HG03342 (cell line): ENCODE measurements around the gene MYMX.

Source experiments
- ATAC-seq: cut with Tn5 transposase; IDR thresholded peaks from one replicate; pipeline ENCODE4 v1.9.1; 2021; ENCODE audit warnings: mild to moderate bottlenecking, moderate library complexity; ENCODE audit not compliant: unreplicated experiment

The MYMX gene

DNA sequence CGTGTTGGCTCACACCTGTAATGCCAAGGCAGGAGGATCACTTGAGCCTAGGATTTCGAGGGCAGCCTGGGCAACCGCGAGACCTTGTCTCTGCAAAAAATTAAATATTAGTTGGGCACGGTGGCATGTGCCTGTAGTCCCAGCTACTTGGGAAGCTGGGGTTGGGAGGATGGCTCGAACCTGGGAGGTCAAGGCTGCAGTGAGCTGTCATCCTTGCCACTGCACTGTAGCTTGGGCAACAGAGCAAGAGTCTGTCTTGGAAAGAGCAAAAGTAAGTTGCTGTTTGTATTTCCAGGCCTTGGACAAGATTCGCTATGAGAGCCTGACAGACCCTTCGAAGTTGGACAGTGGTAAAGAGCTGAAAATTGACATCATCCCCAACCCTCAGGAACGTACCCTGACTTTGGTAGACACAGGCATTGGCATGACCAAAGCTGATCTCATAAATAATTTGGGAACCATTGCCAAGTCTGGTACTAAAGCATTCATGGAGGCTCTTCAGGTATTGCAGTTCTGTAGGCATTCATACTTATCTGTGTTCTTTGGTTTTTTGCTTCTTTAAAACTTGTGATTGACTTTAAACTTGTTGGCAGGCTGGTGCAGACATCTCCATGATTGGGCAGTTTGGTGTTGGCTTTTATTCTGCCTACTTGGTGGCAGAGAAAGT lies 32.5 kb downstream of the MYMX start:
- ATAC-seq = no peak

DNA sequence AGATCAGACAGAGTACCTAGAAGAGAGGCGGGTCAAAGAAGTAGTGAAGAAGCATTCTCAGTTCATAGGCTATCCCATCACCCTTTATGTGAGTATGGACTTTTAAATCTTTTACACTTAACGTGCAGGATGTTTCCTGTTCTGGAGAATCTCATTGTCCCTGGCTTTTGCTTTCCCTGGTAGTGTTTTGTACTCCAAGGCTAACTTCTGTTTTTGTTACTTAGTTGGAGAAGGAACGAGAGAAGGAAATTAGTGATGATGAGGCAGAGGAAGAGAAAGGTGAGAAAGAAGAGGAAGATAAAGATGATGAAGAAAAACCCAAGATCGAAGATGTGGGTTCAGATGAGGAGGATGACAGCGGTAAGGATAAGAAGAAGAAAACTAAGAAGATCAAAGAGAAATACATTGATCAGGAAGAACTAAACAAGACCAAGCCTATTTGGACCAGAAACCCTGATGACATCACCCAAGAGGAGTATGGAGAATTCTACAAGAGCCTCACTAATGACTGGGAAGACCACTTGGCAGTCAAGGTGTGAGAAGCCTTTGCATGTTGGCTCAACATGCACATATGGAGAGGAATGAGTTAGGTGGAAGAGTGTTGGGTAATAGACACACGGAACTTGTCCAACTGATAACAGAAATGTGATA lies 33.5 kb downstream of the MYMX start:
- ATAC-seq = no peak

DNA sequence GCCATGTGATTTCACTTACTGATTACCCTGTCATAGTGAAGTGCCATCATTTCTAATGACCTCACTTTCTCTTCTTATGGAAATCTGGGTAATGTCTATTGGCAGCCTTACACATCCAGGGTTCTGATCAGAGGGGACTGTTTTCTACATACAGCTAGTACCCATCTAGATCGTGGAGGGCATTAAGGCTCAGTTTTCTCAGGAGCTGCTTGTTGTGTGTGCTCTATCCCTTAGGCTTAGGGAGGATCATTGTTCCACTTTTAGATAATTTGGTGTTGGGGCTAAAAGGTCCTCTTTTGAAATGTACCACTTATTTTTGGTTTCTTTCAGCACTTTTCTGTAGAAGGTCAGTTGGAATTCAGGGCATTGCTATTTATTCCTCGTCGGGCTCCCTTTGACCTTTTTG lies 34.0 kb downstream of the MYMX start:
- ATAC-seq = no peak

DNA sequence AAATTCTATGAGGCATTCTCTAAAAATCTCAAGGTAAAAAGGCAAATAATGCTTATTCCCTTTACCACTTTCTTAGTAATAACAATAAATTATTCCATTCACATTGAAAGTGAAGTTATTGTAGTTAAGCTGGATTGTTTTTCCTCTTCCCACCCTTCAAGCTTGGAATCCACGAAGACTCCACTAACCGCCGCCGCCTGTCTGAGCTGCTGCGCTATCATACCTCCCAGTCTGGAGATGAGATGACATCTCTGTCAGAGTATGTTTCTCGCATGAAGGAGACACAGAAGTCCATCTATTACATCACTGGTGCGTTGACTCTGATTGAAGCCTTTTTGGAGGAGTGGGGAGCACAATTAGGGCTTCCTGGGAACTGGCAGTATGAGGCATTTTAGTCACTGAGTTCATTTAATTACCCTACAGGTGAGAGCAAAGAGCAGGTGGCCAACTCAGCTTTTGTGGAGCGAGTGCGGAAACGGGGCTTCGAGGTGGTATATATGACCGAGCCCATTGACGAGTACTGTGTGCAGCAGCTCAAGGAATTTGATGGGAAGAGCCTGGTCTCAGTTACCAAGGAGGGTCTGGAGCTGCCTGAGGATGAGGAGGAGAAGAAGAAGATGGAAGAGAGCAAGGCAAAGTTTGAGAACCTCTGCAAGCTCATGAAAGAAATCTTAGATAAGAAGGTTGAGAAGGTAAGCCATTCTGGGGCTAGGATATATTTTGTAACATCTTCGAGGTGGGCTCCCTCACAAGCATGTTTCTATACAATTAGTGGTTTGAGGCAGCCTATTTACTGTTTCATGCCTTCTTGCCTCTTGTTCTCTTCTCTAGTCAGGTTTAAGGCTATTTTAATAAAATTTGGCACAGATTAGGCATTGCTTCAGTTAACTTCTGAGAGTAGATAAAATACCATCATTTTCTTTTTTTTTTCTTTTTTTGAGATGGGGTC lies 35.1 kb downstream of the MYMX start:
- no peak for ATAC-seq

DNA sequence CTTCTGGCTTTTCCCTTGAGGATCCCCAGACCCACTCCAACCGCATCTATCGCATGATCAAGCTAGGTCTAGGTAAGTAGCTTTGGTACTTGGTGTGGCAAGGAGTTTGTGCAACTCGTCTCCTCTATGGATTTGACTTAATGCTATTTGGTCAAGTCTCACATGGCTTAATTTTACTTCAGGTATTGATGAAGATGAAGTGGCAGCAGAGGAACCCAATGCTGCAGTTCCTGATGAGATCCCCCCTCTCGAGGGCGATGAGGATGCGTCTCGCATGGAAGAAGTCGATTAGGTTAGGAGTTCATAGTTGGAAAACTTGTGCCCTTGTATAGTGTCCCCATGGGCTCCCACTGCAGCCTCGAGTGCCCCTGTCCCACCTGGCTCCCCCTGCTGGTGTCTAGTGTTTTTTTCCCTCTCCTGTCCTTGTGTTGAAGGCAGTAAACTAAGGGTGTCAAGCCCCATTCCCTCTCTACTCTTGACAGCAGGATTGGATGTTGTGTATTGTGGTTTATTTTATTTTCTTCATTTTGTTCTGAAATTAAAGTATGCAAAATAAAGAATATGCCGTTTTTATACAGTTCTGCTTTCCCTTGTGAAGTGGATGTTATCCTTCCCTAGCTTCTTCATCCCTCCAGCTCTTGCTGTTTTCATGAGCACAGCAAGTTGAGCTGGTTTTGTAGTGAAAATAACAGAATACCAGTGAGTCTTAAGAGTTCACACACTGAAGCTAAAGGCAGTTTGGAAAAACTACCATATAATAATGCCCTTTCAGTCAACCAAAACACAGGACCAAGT lies 36.8 kb downstream of the MYMX start:
- no peak for ATAC-seq

DNA sequence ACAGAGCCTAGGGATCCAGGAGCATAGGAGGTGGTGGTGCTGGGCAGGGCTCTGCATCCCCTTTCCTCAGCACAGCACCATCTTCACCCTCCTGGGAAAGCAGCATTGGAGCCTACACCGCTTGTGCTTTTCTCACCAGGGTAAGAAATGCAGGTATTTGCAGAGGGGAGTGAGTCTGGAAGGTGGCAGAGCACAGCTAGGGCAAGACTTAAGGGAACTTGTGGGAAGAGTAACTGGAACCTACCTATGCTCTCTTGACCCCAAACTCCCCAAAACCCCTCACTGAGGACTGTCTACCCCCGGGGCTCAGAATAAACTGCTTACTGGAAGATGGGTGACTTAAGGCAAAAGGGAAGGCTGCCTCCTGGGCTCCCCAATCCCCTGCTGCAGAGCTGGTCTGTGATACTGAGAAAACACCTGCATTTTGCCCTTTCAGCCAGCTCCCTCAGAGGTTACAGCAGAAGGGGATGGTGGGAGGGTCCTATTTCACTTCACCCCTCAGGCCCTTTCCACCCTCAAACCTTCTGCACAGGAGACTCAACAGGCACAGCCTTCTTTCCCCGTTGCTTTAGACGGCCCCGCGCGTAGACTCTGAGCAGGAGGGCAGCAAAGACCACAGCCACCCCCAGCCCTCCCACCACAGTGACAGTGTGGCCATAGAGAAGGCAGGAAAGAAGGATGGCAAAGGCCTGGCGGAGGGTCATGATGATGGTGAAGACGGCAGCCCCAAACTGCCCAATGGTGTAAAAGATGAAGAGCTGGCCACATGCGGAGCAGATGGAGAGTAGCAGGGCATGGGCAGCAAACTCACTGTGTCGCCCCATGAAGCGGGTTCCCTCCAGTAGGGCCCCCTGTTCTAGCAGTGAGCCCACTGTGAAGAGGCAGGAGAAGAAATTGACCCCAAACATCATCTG lies 37.7 kb downstream of the MYMX start:
- ATAC-seq = no peak

DNA sequence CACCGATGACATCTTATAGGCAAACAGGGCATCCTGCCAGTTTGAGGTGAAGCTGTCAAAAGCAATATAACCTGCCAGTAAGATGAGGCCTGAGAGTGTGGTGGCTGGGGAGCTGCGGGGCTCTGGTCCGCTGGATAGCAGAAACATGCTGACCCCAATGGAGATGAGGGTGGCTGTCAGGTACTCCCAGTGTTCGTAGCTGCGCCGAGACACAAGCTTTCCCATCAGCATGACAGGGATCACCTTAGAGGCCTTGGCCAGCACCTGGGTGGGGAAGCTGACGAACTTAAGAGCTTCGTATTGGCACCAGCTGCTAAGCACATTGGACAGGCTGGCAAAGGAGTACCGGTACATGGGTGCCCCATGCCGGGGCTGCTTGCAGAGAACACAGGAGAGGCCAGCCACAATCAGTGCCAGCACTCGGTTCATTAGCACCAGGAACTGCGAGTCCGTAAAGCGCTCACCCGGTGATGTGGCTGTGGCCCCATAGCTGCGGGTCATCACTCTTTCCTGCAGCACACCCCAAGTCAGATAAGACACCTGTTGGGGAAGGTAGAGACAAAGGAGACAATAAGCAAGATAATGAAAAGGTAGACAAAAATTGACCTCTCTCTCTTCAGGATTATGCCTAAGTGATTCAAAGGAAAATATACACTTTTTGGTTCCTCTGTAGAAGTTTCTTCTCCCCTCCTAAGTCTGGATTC lies 38.5 kb downstream of the MYMX start:
- ATAC-seq = no peak

DNA sequence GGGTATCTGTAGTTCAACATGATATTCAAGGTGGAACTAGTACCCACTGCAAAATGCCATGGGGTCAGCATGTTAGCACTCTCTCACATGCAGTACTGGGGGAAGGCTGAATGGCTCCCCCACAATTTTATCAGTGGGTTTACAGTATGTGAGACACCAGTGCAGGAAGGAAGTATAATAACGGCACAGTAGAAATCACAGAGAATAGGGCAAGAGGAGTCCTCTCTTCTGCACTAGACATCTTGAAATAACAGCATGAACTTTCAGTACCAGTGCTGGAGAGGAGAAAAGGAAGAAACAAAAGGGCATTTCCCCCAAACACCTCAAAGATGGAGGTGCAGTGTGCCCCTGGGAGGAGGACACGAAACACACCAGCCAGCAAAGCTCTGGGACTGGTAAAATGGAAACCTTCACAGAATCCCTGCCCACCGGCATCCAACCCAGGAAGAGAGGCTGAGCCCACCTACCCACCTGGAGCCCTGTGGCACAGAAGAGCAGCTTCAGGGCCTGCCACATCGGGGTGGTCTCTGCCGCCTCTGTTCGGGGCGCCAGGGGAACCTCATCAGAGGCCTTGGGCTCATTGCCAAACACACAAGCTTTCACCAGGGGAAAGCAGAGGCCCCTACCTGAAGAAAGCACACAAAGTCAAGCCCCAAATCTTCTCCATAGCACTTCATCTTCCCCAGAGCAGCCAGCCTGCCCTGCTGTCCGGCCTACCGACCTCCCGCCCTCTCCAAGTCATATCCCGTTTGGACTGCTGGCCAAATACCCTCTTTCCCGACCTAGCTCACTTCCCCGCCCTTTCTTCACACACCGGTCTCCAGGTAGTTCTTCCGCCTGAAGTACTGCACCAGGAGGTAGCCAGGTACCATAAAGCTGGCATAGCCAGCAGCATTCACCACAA lies 39.4 kb downstream of the MYMX start:
- no peak for ATAC-seq

DNA sequence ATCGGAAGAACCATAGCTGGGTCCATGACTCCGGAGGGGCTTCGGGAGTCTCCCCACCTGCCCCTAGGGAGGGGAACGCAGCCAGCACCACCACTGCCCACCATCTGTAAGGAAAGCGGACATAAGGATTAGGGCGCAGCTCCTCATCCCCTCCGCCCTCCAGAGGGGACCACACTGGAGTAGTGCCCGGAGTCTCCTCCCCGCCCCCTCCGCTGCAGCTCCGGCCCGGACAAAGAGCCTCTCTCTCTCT lies 40.0 kb downstream of the MYMX start:
- ATAC-seq = no peak

DNA sequence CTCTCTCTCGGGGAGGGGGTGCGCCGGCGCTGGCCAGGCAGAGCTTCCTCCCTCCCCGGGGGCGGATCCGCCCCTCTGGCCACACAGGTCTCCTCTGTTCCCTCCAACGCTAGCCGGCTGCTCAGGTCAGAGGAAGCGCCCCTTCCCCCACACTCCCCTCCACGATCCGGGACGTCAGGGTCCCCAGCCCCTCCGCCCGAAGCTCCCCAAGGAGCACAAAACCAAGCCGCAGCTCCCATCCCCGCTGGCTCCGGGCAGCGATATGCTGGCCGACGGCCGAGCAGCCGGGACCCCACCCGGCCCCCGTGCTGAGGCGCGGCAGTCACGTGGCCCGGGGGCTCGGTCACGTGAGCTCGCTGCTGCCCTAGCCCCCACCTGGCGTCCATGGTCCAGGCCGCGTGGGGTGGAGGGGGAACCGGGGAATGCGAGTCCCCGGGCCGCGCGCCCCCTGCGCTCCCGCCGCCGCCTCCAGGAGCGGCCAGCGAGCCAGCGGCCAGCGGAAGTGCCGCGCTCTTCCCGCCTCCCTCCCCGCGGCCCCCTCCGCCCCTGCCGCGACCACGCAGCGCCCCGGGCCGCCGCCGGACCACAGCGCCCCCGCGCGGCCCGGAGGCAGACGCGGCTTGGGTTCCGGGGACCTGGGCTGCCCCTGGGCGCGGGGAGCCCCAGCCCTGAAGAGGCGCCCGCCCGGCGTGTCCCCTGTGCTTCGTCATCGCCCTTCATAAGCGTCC lies 40.5 kb downstream of the MYMX start, which contains the start of gene SLC35B2:
TSS of gene SLC35B2 (minus strand) at position 504 of the 728 bp plus-strand sequence. CDS start at position 386, 118 bp downstream.
- ATAC-seq = peak; percentile 44

DNA sequence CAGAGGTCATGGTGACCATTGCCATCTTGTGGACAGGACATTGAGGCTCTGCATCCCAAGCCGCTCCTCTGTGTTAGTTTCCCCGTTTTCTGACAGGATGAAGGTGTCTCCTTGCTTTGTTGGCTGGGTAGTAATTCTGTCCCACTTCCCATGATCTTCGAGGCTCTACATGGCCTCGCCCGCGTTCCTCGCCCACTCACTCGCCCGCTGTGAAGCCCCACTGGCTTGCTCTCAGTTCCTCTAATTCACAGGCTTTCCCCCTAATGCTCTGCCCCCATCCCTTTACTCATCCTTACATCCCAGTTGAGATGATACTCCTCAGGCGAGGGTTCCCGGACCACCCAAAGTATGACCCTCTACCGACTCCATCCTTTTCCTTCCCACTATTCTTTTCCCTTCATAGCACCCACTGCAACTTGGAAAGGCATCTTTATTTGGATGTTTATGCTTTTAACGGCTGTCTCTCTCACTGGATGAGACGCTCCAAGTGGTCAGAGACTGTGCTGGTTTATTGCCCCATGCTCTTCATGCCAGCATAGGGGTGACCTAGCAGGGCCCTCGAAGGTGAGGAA lies 41.1 kb downstream of the MYMX start:
- peak; percentile 16 for ATAC-seq

DNA sequence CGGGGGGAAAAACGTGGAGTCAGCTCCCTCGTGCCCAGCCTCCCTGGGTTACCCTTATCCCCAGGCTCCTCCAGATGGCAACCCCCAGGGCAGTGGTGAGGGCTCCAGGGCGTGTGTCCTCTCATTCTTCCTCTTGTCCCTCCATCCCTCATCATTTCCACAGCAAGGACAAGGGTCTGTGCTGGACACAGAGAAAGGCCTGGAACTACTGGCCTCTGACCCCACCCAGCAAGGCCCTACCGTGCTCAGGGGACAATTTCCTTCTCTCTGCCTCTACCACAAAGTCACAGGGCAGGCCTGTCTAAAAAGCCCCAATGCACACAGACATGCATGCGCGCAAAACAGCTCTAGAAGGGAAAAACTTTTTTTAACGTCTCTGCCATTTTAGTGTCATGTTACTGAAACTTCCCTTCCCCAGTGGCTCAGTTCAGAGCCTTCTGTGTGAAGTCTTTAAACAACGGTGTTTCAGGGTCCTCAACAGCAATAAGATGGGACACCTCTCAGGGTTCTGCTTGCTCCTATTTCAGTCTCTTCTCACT lies 41.7 kb downstream of the MYMX start:
- no peak for ATAC-seq

DNA sequence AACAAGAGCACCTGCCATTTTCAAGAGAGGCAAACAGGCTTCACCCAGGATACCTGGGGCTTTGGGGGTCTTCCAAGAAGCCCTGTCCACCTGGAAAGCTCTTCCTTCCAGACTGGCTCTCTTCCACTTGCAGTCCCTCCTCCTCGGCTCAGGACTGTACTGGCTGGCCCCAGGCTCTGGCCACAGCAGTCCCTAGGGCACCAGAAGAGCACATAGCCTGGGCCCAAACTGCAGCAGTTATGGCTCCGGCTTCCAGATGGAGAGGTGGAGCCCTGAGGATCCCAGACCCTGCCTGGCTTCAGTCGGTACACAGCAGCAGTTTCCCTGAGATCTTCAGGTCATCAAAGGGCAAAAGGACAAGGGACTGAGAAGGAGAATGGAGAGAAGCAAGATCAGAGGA lies 42.2 kb downstream of the MYMX start:
- ATAC-seq = no peak

DNA sequence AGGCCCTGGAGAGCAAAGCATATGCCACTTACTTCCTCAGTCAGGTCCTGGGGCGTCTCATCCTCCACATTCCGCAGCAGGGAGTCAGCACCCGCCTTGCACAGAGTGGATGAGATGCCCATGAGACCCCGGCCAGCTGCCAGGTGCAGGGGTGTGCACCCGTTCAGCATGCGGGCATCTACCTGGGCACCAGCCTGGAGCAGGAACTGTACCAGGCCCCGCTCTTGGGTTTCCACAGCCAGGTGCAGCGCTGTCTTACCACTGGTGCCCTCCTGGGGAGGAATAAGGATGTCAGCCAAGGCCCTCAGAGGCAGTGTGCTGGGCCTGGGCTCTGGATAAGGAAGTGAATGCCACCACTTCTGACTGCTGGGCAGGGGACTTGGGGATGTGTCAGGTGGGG lies 43.3 kb downstream of the MYMX start:
- ATAC-seq = no peak

DNA sequence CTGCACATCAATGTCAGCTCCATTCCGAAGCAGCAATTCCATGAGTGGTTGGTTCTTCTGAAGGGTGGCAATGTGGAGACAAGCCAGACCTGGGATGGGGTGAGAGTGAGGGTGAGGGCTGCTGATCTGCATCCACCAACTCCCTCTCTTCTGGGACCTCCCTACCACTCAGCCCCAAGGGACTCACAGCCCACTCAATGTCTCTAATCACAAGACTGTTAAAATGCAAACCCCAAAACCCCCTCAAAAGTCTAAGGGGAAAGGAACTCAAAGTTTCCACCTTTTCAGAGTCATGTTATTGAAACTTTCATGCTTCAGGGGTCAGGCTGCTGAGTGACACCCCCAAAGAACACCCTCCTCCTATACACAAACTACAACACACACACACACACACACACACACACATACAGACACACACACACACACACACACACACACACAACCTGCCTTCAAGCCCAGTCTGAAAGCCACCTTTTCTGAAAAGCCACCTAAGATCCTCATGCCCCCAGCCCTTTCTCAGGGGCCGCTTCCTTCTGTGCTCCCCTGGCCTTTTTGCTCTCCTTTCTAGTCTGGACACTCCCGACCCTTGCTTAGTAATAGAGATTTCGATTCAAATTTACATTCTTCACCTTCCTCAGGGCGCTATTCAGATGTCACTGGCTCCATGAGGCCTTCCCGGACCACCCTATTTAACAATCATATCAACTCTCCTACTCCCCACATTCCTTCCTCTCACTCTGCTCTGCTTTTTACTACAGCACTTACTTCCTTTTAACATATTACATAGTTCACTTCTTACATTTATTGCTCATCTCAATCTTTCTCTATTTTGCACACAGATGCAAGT lies 43.9 kb downstream of the MYMX start:
- ATAC-seq = no peak

DNA sequence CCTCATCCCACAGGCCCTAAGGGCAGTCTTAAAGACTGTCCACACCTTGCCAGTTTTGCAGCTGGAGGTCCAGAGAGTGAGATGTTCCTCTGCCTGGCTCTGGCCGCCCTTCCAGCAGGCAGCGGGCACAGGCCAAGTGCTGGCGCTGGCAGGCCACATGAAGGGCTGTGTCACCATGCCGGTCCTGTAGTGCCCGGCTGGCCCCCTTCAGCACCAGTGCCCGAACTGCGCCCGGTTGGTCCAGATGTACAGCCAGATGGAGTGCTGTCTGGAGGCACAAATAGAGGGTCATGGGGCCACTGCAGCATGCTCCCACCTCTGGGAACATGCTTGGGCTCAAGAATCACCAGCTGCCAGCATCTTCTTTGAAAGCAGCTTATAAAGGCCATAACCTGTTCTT lies 44.9 kb downstream of the MYMX start:
- ATAC-seq = no peak
